ENCODE results near the gene CYP4V2. TPM values are rescaled to one million over a fixed set of nuclear protein-coding genes. Genes with fewer than 3 reads are reported as not detected.

CYP4V2 gene
- polyA plus RNA-seq, 1 donor from 2014 or later: 5.6 TPM

DNA sequence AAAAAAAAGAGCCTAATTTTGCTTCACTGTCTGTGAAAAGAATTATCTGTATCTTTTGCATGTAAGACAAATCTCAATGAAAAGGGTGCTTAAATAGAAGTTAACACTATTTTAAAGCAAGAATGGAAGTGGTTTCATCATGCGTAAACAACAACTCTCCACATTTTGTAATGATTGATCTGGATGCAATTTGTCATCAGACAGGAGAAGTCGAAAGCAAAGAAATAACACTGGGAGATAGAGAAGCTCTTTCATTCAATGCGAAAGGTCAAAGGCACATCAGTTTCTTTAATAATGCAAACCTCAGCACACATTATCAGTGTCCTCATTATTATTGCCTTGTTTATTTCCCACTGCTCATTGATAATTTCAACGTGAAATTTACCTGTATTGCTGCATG, 44.8 kb downstream of the CYP4V2 start:
- TF ChIP-seq EZH2 (IDR thresholded peaks at IDR 0.05; ENCODE audit: borderline replicate concordance, insufficient read depth, low read length, poor library complexity, severe bottlenecking) (no peak), POLR2AphosphoS5 (IDR thresholded peaks at IDR 0.05) (no peak), MXI1 (conservative IDR thresholded peaks at IDR 0.05; ENCODE audit: poor library complexity, severe bottlenecking) (no peak), SMC3 (conservative IDR thresholded peaks at IDR 0.05; ENCODE audit: poor library complexity) (no peak), EP300 (conservative IDR thresholded peaks at IDR 0.05; ENCODE audit: poor library complexity, severe bottlenecking) (no peak), RAD21 (conservative IDR thresholded peaks at IDR 0.05) (no peak), TAF1 (IDR thresholded peaks at IDR 0.05; ENCODE audit: low read depth) (no peak)
- TF ChIP-seq, protein P1, sequence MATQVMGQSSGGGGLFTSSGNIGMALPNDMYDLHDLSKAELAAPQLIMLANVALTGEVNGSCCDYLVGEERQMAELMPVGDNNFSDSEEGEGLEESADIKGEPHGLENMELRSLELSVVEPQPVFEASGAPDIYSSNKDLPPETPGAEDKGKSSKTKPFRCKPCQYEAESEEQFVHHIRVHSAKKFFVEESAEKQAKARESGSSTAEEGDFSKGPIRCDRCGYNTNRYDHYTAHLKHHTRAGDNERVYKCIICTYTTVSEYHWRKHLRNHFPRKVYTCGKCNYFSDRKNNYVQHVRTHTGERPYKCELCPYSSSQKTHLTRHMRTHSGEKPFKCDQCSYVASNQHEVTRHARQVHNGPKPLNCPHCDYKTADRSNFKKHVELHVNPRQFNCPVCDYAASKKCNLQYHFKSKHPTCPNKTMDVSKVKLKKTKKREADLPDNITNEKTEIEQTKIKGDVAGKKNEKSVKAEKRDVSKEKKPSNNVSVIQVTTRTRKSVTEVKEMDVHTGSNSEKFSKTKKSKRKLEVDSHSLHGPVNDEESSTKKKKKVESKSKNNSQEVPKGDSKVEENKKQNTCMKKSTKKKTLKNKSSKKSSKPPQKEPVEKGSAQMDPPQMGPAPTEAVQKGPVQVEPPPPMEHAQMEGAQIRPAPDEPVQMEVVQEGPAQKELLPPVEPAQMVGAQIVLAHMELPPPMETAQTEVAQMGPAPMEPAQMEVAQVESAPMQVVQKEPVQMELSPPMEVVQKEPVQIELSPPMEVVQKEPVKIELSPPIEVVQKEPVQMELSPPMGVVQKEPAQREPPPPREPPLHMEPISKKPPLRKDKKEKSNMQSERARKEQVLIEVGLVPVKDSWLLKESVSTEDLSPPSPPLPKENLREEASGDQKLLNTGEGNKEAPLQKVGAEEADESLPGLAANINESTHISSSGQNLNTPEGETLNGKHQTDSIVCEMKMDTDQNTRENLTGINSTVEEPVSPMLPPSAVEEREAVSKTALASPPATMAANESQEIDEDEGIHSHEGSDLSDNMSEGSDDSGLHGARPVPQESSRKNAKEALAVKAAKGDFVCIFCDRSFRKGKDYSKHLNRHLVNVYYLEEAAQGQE (IDR thresholded peaks at IDR 0.05; ENCODE audit: borderline replicate concordance): no peak
- TF ChIP-seq, protein P2, sequence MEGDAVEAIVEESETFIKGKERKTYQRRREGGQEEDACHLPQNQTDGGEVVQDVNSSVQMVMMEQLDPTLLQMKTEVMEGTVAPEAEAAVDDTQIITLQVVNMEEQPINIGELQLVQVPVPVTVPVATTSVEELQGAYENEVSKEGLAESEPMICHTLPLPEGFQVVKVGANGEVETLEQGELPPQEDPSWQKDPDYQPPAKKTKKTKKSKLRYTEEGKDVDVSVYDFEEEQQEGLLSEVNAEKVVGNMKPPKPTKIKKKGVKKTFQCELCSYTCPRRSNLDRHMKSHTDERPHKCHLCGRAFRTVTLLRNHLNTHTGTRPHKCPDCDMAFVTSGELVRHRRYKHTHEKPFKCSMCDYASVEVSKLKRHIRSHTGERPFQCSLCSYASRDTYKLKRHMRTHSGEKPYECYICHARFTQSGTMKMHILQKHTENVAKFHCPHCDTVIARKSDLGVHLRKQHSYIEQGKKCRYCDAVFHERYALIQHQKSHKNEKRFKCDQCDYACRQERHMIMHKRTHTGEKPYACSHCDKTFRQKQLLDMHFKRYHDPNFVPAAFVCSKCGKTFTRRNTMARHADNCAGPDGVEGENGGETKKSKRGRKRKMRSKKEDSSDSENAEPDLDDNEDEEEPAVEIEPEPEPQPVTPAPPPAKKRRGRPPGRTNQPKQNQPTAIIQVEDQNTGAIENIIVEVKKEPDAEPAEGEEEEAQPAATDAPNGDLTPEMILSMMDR (IDR thresholded peaks at IDR 0.05; ENCODE audit: poor library complexity, severe bottlenecking): no peak
- H4K20me1 ChIP-seq (ENCODE audit: insufficient read depth): no peaks in the 10 kb centered on the region
- no peaks in the 10 kb centered on the region for H3K9me3 ChIP-seq (ENCODE audit: low read length)
- H3K4me3 ChIP-seq (ENCODE audit: low read length): no peak overlapping the region
- H3K79me2 ChIP-seq (replicated peaks; ENCODE audit: insufficient read depth, low read length): no peaks in the 10 kb centered on the region
- no peak overlapping the region for H2AFZ ChIP-seq (ENCODE audit: low read depth, low read length)
- H3K27ac ChIP-seq (ENCODE audit: low read length): no peak overlapping the region
- H3K27me3 ChIP-seq (ENCODE audit: insufficient read depth, low read depth, low read length): no peaks in the 10 kb centered on the region
- H3K36me3 ChIP-seq (ENCODE audit: insufficient read depth, low read length): no peaks in the 10 kb centered on the region
- H3K9me2 ChIP-seq (ENCODE audit: insufficient read depth, low read length): no peaks in the 10 kb centered on the region
- H3F3A ChIP-seq (ENCODE audit: insufficient read depth, low read length, poor library complexity, severe bottlenecking): no peaks in the 10 kb centered on the region
- H3K9ac ChIP-seq (ENCODE audit: low read length): no peak overlapping the region
- H3K4me2 ChIP-seq (ENCODE audit: low read length): no peak overlapping the region

DNA sequence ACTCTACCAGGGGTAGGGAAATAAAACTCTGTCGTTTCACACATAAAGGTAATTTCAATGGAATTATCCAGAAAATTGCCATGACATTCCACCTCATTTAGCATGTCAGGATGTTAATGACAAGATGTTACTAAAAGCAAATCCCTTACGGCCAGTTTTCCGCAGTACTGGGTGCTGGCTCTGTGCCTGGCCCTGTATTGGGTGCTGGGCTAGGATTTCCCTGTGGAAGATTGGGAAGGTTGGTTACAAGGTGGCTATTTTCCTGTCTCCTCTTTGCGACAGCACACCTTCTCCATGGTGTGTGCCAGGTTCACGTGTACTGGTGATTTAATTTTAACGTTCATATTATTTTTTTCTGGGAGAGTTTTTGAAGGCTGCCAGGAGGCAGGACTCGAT, 49.1 kb downstream of the CYP4V2 start:
- H3K9me3 ChIP-seq (ENCODE audit: low read length): no peaks in the 10 kb centered on the region

More for the DNA sequence above, 49.1 kb downstream of the CYP4V2 start:
- H3K27ac ChIP-seq (ENCODE audit: low read length): no peak overlapping the region
- no peak overlapping the region for H3K9ac ChIP-seq (ENCODE audit: low read length)
- H3K4me3 ChIP-seq (ENCODE audit: low read length): no peak overlapping the region
- TF ChIP-seq EZH2 (IDR thresholded peaks at IDR 0.05; ENCODE audit: borderline replicate concordance, insufficient read depth, low read length, poor library complexity, severe bottlenecking): no peak
- TF ChIP-seq, protein P1 (IDR thresholded peaks at IDR 0.05; ENCODE audit: borderline replicate concordance): no peak
- no peak for TF ChIP-seq SMC3 (conservative IDR thresholded peaks at IDR 0.05; ENCODE audit: poor library complexity)
- no peak for TF ChIP-seq RAD21 (conservative IDR thresholded peaks at IDR 0.05)
- TF ChIP-seq TAF1 (IDR thresholded peaks at IDR 0.05; ENCODE audit: low read depth): no peak
- TF ChIP-seq, protein P2 (IDR thresholded peaks at IDR 0.05; ENCODE audit: poor library complexity, severe bottlenecking): no peak
- no peaks in the 10 kb centered on the region for H3K9me2 ChIP-seq (ENCODE audit: insufficient read depth, low read length)
- H3K4me2 ChIP-seq (ENCODE audit: low read length): no peak overlapping the region
- H3F3A ChIP-seq (ENCODE audit: insufficient read depth, low read length, poor library complexity, severe bottlenecking): no peaks in the 10 kb centered on the region
- no peaks in the 10 kb centered on the region for H3K36me3 ChIP-seq (ENCODE audit: insufficient read depth, low read length)
- H4K20me1 ChIP-seq (ENCODE audit: insufficient read depth): no peaks in the 10 kb centered on the region
- H2AFZ ChIP-seq (ENCODE audit: low read depth, low read length): no peak overlapping the region
- H3K79me2 ChIP-seq (replicated peaks; ENCODE audit: insufficient read depth, low read length): no peaks in the 10 kb centered on the region
- no peaks in the 10 kb centered on the region for H3K27me3 ChIP-seq (ENCODE audit: insufficient read depth, low read depth, low read length)
